Body of pancreas (tissue), 4 donors: ENCODE data around the gene ACSL1.

ENCODE experiments used
- CTCF ChIP-seq, 7 experiments: fragments of 450-650 bp in 4 of 7; fragments of 200-600 bp in 3 of 7; sonication (generic) in 3 of 7; IDR thresholded peaks; one replicate each; pipeline ENCODE4 v1.5.1; 2016 to 2019; ENCODE audit warnings: antibody characterized with exemption in 7 of 7
- POLR2A ChIP-seq, 3 donors: fragments of 450-650 bp; IDR thresholded peaks; one replicate each; pipeline ENCODE4 v1.6.1; 2016; ENCODE audit warnings: antibody characterized with exemption in 3 of 3, mild to moderate bottlenecking in 2 of 3

GRCh38 chr4:184833046-184833838, 7.5 kb upstream of the ACSL1 start:
- no peak for TF ChIP-seq CTCF (IDR thresholded peaks at IDR 0.05)
- no peak for TF ChIP-seq POLR2A (IDR thresholded peaks at IDR 0.05)
